Gastroesophageal sphincter (tissue), 4 donors: ENCODE results near the gene TDO2. TPM values are rescaled to one million over a fixed set of nuclear protein-coding genes. Genes with fewer than 3 reads are reported as not detected.

Experiments used
- ATAC-seq: fragments of 150-250 bp; one replicate; pipeline ENCODE4 v1.9.1; 2016; ENCODE audit warnings: mild to moderate bottlenecking, moderate library complexity
- H3K27ac ChIP-seq, 4 donors: fragments of 200-600 bp; sonication (generic) in 3 of 4; 1 replicate in 3 of 4; 2 replicates in 1 of 4; pipeline ENCODE4 v1.5.1; 2016 to 2019
- H3K27me3 ChIP-seq: fragments of 200-600 bp; sonication (generic); one replicate; pipeline ENCODE4 v1.5.1; 2019
- H3K36me3 ChIP-seq, 2 donors: fragments of 200-600 bp; sonication (generic); one replicate each; pipeline ENCODE4 v1.5.1; 2019; ENCODE audit warnings: control low read depth in 1 of 2
- H3K4me1 ChIP-seq, 3 donors: fragments of 200-600 bp; sonication (generic); 1 replicate in 2 of 3; 2 replicates in 1 of 3; pipeline ENCODE4 v1.5.1; 2016 to 2019; ENCODE audit warnings: control low read depth in 2 of 3
- H3K4me3 ChIP-seq, 2 donors: fragments of 200-600 bp; sonication (generic); one replicate each; pipeline ENCODE4 v1.5.1; 2019; ENCODE audit warnings: mild to moderate bottlenecking in 1 of 2, moderate library complexity in 1 of 2
- H3K9me3 ChIP-seq, 3 donors: fragments of 200-600 bp; sonication (generic); one replicate each; pipeline ENCODE4 v1.5.1; 2017 to 2019; ENCODE audit warnings: control low read depth in 2 of 3
- CTCF ChIP-seq, 4 experiments: fragments of 200-600 bp in 2 of 4; fragments of 450-650 bp in 2 of 4; sonication (generic) in 1 of 4; IDR thresholded peaks; one replicate each; pipeline ENCODE4 v1.5.1; 2017 to 2019; ENCODE audit warnings: antibody characterized with exemption in 4 of 4, mild to moderate bottlenecking in 2 of 4, moderate library complexity in 2 of 4
- EP300 ChIP-seq: sonication (generic); formaldehyde crosslinking; IDR thresholded peaks from one replicate; pipeline ENCODE4 v1.6.1; 2017; ENCODE audit warnings: antibody characterized with exemption, mild to moderate bottlenecking
- POLR2A ChIP-seq, 2 donors: fragments of 450-650 bp; IDR thresholded peaks; one replicate each; pipeline ENCODE4 v1.6.1; 2017; ENCODE audit warnings: antibody characterized with exemption in 2 of 2, mild to moderate bottlenecking in 2 of 2, moderate library complexity in 1 of 2
- POLR2AphosphoS5 ChIP-seq: sonication (generic); formaldehyde crosslinking; IDR thresholded peaks from one replicate; pipeline ENCODE4 v1.6.1; 2017; ENCODE audit warnings: antibody characterized with exemption
- WGBS, 2 donors: methylation state at CpG; one replicate each; pipeline ENCODE4 v1.1.5; 2018; ENCODE audit warnings: low coverage in 1 of 2; 5-methylcytosine and 5-hydroxymethylcytosine counted together
- total RNA-seq, 4 donors: library from RNA; depleted of rRNA; stranded (reverse); fragments of >200 nt; gene quantifications; one replicate each; pipeline ENCODE4 v1.1.0, GENCODE V29; 2016

Gene TDO2
- total RNA-seq, 4 donors from 2014 or later = 0.08 TPM; not detected in 3

- Histone ChIP-seq H3K9me3 (no peaks in the 10 kb centered on the region), H3K27ac (no peak overlapping the region), H3K4me1 (no peaks in the 10 kb centered on the region), H3K36me3 (no peaks in the 10 kb centered on the region), H3K4me3 (no peak overlapping the region), H3K27me3 (no peaks in the 10 kb centered on the region)
- ATAC-seq = no peak
- 84 to 93% methylated on average over 2 to 4 of the region's 4 CpGs for WGBS, 2 donors
- no peak for TF ChIP-seq CTCF (IDR thresholded peaks at IDR 0.05)
- no peak for TF ChIP-seq EP300
- TF ChIP-seq POLR2A (IDR thresholded peaks at IDR 0.05) = no peak
- TF ChIP-seq POLR2AphosphoS5 = no peak
Observed at GRCh38 chr4:155877971-155878370, 25.5 kb upstream of the TDO2 start.

DNA sequence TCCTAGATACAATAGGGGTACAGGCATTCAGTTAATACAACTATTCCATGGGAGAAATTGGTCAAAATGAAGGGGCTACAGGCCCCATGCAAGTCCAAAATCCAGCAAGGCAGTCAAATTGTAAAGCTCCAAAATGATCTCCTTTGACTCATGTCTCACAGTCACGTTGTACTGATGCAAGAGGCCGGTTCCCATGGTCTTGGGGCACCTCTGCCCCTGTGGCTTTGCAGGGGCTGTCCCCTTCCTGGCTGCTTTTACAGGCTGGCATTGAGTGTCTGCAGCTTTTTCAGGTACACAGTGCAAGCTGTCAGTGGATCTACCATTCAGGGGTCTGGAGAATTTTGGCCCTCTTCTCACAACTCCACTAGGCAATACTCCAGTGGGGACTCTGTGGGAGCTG, 24.9 kb upstream of the TDO2 start:
- Histone ChIP-seq H3K36me3 (no peaks in the 10 kb centered on the region), H3K9me3 (no peaks in the 10 kb centered on the region), H3K27ac (no peak overlapping the region), H3K27me3 (no peaks in the 10 kb centered on the region), H3K4me3 (no peak overlapping the region), H3K4me1 (no peaks in the 10 kb centered on the region)
- WGBS, 2 donors = 83% methylated on average over 1 of the region's 2 CpGs; no CpG with 5 or more reads in 1 of the 2 donors
- no peak for ATAC-seq
- TF ChIP-seq POLR2AphosphoS5 (no peak), EP300 (no peak), CTCF (IDR thresholded peaks at IDR 0.05) (no peak), POLR2A (IDR thresholded peaks at IDR 0.05) (no peak)

DNA sequence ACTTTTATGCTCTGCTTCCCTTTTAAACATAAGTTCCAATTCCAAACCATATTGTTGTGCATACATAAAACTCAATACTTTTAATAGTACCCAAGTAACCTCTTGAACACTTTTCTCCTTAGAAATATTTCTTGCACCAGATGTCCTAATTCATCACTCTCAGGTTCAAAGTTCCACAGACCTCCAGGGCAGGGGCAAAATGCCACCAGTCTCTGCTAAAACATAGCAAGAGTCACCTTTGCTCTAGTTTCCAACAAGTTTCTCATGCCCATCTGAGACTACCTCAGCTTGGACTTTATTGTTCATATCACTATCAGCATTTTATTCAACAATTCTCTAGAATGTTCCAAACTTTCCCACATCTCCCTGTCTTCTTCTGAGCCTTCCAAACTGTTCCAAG, 23.7 kb upstream of the TDO2 start:
- ATAC-seq = no peak
- H3K4me1 ChIP-seq = no peaks in the 10 kb centered on the region
- TF ChIP-seq CTCF (IDR thresholded peaks at IDR 0.05) = no peak
- no peak for TF ChIP-seq POLR2A (IDR thresholded peaks at IDR 0.05)
- no peak for TF ChIP-seq EP300
- TF ChIP-seq POLR2AphosphoS5 = no peak

DNA sequence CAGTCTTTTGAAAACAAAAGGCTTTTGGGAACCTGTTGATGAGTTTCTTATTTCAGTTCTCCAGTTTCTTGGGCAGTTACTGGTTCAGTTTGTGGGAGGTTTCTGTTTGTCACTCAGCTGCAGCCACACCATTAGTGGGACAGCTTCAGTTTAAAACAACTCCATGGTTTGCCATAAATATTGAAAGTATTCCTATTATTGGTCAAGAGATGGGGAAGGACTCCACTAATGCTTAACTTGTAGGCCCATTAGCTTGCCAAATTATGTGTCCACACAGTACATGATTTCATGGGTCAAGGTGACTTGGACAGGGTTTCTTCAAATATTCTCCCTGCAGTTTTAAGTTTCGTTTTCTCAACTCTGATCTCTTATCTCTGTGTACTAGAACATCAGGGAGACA, 21.9 kb upstream of the TDO2 start:
- Histone ChIP-seq H3K36me3 (no peaks in the 10 kb centered on the region), H3K9me3 (no peaks in the 10 kb centered on the region), H3K27me3 (no peaks in the 10 kb centered on the region), H3K4me3 (no peak overlapping the region), H3K27ac (no peak overlapping the region), H3K4me1 (no peaks in the 10 kb centered on the region)
- TF ChIP-seq CTCF (IDR thresholded peaks at IDR 0.05) (no peak), POLR2AphosphoS5 (no peak), POLR2A (IDR thresholded peaks at IDR 0.05) (no peak), EP300 (no peak)
- no peak for ATAC-seq
- 63 to 67% methylated on average over 1 of the region's 1 CpG for WGBS, 2 donors

More for the DNA sequence above, 23.7 kb upstream of the TDO2 start:
- Histone ChIP-seq H3K36me3 (no peaks in the 10 kb centered on the region), H3K27me3 (no peaks in the 10 kb centered on the region), H3K27ac (no peak overlapping the region), H3K4me3 (no peak overlapping the region), H3K9me3 (no peaks in the 10 kb centered on the region)

- Histone ChIP-seq H3K4me1 (no peaks in the 10 kb centered on the region), H3K27me3 (no peaks in the 10 kb centered on the region)
- WGBS, 2 donors = 47 to 74% methylated on average over 2 to 3 of the region's 3 CpGs
Observed at GRCh38 chr4:155883895-155884294, 19.6 kb upstream of the TDO2 start.

More at GRCh38 chr4:155883895-155884294, 19.6 kb upstream of the TDO2 start:
- Histone ChIP-seq H3K9me3 (no peaks in the 10 kb centered on the region), H3K27ac (no peak overlapping the region), H3K36me3 (no peaks in the 10 kb centered on the region), H3K4me3 (no peak overlapping the region)
- ATAC-seq = no peak
- TF ChIP-seq EP300 (no peak), POLR2A (IDR thresholded peaks at IDR 0.05) (no peak), CTCF (IDR thresholded peaks at IDR 0.05) (no peak), POLR2AphosphoS5 (no peak)
